ENCODE results near the gene TMTC2. TPM values are rescaled to one million over a fixed set of nuclear protein-coding genes. Genes with fewer than 3 reads are reported as not detected.
"Not testable (repeated sequence)": the region's sequence is repeated elsewhere in the genome, so short reads cannot be mapped to it uniquely, and the experiment has no call there.

The TMTC2 gene
- total and polyA plus RNA-seq, 2 experiments from 2014 or later = 1.5 to 12.0 TPM

GRCh38 chr12:82842480-82842879 lies 155.8 kb downstream of the TMTC2 start:
- TF ChIP-seq EZH2phosphoT487 (IDR thresholded peaks at IDR 0.05; ENCODE audit: low read depth, severe bottlenecking, unreplicated experiment) (no peak), CTCF (IDR thresholded peaks at IDR 0.05; ENCODE audit: poor library complexity) (no peak), EZH2 (IDR thresholded peaks at IDR 0.05; ENCODE audit: borderline replicate concordance) (no peak)
- Histone ChIP-seq H3K9me3 (ENCODE audit: low read depth) (no peaks in the 10 kb centered on the region), H3K79me2 (no peaks in the 10 kb centered on the region), H3K4me1 (ENCODE audit: insufficient read depth) (no peaks in the 10 kb centered on the region), H3K9me2 (replicated peaks; ENCODE audit: insufficient read depth) (no peaks in the 10 kb centered on the region), H3K4me3 (no peak overlapping the region), H3K27me3 (no peaks in the 10 kb centered on the region), H4K20me1 (ENCODE audit: insufficient read depth, poor library complexity, severe bottlenecking) (no peaks in the 10 kb centered on the region), H3K36me3 (replicated peaks; ENCODE audit: insufficient read depth, low read depth) (no peaks in the 10 kb centered on the region), H3K27ac (no peak overlapping the region), H3K4me2 (no peak overlapping the region), H2AFZ (no peak overlapping the region)
- WGBS (ENCODE audit: low lambda C conversion rate, missing lambda C conversion rate) = 85% methylated on average over 3 of the region's 3 CpGs
- no peak for DNase-seq (ENCODE audit: low spot score)

- 94% methylated on average over 7 of the region's 7 CpGs for WGBS (ENCODE audit: low lambda C conversion rate, missing lambda C conversion rate)
- H4K20me1 ChIP-seq (ENCODE audit: insufficient read depth, poor library complexity, severe bottlenecking); H3K27me3 ChIP-seq: not testable (repeated sequence)
These were observed 158.4 kb downstream of the TMTC2 start for GRCh38 chr12:82845076-82845475.

GRCh38 chr12:82848845-82849244 lies 162.1 kb downstream of the TMTC2 start:
- no peaks in the 10 kb centered on the region for H3K36me3 ChIP-seq (replicated peaks; ENCODE audit: insufficient read depth, low read depth)
- DNase-seq (ENCODE audit: low spot score) = no peak
- no peaks in the 10 kb centered on the region for H3K9me3 ChIP-seq (ENCODE audit: low read depth)
- H3K9me2 ChIP-seq (replicated peaks; ENCODE audit: insufficient read depth) = no peaks in the 10 kb centered on the region
- H2AFZ ChIP-seq = no peak overlapping the region
- H3K4me1 ChIP-seq (ENCODE audit: insufficient read depth) = no peaks in the 10 kb centered on the region
- TF ChIP-seq EZH2phosphoT487 (IDR thresholded peaks at IDR 0.05; ENCODE audit: low read depth, severe bottlenecking, unreplicated experiment) (no peak), EZH2 (IDR thresholded peaks at IDR 0.05; ENCODE audit: borderline replicate concordance) (no peak), CTCF (IDR thresholded peaks at IDR 0.05; ENCODE audit: poor library complexity) (no peak)
- H3K79me2 ChIP-seq = no peaks in the 10 kb centered on the region
- H3K4me3 ChIP-seq = no peak overlapping the region
- no peak overlapping the region for H3K27ac ChIP-seq
- no peaks in the 10 kb centered on the region for H3K27me3 ChIP-seq
- H4K20me1 ChIP-seq (ENCODE audit: insufficient read depth, poor library complexity, severe bottlenecking) = no peaks in the 10 kb centered on the region
- WGBS (ENCODE audit: low lambda C conversion rate, missing lambda C conversion rate) = 92% methylated on average over 3 of the region's 3 CpGs
- H3K4me2 ChIP-seq = no peak overlapping the region

More at GRCh38 chr12:82845076-82845475, 158.4 kb downstream of the TMTC2 start:
- not testable (repeated sequence) for DNase-seq (ENCODE audit: low spot score); H2AFZ ChIP-seq; H3K4me1 ChIP-seq (ENCODE audit: insufficient read depth); H3K79me2 ChIP-seq; H3K4me2 ChIP-seq; H3K9me3 ChIP-seq (ENCODE audit: low read depth); H3K27ac ChIP-seq; H3K36me3 ChIP-seq (replicated peaks; ENCODE audit: insufficient read depth, low read depth); H3K4me3 ChIP-seq; H3K9me2 ChIP-seq (replicated peaks; ENCODE audit: insufficient read depth)

- 89% methylated on average over 1 of the region's 1 CpG for WGBS (ENCODE audit: low lambda C conversion rate, missing lambda C conversion rate)
- H4K20me1 ChIP-seq (ENCODE audit: insufficient read depth, poor library complexity, severe bottlenecking) = no peaks in the 10 kb centered on the region
- TF ChIP-seq EZH2phosphoT487 (IDR thresholded peaks at IDR 0.05; ENCODE audit: low read depth, severe bottlenecking, unreplicated experiment) (no peak), CTCF (IDR thresholded peaks at IDR 0.05; ENCODE audit: poor library complexity) (no peak), EZH2 (IDR thresholded peaks at IDR 0.05; ENCODE audit: borderline replicate concordance) (no peak)
These were observed 165.8 kb downstream of the TMTC2 start for GRCh38 chr12:82852529-82852928.

More at GRCh38 chr12:82852529-82852928, 165.8 kb downstream of the TMTC2 start:
- Histone ChIP-seq H3K4me1 (ENCODE audit: insufficient read depth) (no peaks in the 10 kb centered on the region), H3K79me2 (no peaks in the 10 kb centered on the region), H3K27ac (no peak overlapping the region), H3K27me3 (no peaks in the 10 kb centered on the region), H3K4me3 (no peak overlapping the region), H3K9me3 (ENCODE audit: low read depth) (no peaks in the 10 kb centered on the region), H2AFZ (no peak overlapping the region), H3K4me2 (no peak overlapping the region), H3K9me2 (replicated peaks; ENCODE audit: insufficient read depth) (no peaks in the 10 kb centered on the region), H3K36me3 (replicated peaks; ENCODE audit: insufficient read depth, low read depth) (no peaks in the 10 kb centered on the region)
- no peak for DNase-seq (ENCODE audit: low spot score)

All from hepatocyte (in vitro differentiated cells).